ENCODE measurements around the gene PLEKHA7.
A peak's percentile ranks its signal among the peaks of the same experiment; 100 is the strongest.

GRCh38 chr11:16820324-16821092 is 193.7 kb downstream of the PLEKHA7 start:
- TF ChIP-seq CTCF (conservative IDR thresholded peaks at IDR 0.05; ENCODE audit: low read depth, low read length): peak; percentile 85
- no peak for TF ChIP-seq EZH2 (IDR thresholded peaks at IDR 0.05; ENCODE audit: borderline replicate concordance, low read depth, low read length, poor library complexity, severe bottlenecking)
